ENCODE measurements around the gene DDX3X.

DNA sequence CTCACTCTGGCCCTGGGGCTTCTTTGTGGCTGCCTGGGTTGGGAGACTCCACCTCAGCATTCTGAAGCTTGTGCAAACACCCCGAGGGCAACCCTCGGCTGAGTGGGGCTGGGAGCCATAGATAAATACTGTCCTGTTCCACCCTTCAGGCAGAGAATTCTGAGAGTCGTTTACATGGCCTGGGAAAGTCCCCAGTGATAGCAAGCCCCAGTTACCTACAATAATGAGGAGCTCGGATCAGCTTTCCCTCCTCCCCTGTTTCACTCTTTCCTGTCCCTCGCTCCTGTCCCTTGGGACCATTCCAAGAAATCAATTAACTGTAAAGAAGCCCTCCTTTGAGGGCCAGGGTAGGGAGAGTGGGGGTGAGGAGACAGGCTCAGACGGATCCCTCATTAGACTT is 31.6 kb upstream of the DDX3X start:
- TF ChIP-seq FOXM1 (IDR thresholded peaks at IDR 0.05; ENCODE audit: low read depth) (no peak), RFX5 (IDR thresholded peaks at IDR 0.05; ENCODE audit: low read length) (no peak), SMC3 (IDR thresholded peaks at IDR 0.05; ENCODE audit: low read depth, low read length) (no peak), NRF1 (IDR thresholded peaks at IDR 0.05; ENCODE audit: low read depth, low read length) (no peak), GABPA (IDR thresholded peaks at IDR 0.05; ENCODE audit: low read depth) (no peak), RCOR1 (IDR thresholded peaks at IDR 0.05; ENCODE audit: low read length) (no peak), EP300 (IDR thresholded peaks at IDR 0.05; ENCODE audit: borderline replicate concordance in 1 of 2, low read depth in 1 of 2, low read length in 1 of 2) (no peak)
- TF ChIP-seq, protein P1, sequence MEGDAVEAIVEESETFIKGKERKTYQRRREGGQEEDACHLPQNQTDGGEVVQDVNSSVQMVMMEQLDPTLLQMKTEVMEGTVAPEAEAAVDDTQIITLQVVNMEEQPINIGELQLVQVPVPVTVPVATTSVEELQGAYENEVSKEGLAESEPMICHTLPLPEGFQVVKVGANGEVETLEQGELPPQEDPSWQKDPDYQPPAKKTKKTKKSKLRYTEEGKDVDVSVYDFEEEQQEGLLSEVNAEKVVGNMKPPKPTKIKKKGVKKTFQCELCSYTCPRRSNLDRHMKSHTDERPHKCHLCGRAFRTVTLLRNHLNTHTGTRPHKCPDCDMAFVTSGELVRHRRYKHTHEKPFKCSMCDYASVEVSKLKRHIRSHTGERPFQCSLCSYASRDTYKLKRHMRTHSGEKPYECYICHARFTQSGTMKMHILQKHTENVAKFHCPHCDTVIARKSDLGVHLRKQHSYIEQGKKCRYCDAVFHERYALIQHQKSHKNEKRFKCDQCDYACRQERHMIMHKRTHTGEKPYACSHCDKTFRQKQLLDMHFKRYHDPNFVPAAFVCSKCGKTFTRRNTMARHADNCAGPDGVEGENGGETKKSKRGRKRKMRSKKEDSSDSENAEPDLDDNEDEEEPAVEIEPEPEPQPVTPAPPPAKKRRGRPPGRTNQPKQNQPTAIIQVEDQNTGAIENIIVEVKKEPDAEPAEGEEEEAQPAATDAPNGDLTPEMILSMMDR (IDR thresholded peaks at IDR 0.05) = no peak
- TF ChIP-seq, protein P2, sequence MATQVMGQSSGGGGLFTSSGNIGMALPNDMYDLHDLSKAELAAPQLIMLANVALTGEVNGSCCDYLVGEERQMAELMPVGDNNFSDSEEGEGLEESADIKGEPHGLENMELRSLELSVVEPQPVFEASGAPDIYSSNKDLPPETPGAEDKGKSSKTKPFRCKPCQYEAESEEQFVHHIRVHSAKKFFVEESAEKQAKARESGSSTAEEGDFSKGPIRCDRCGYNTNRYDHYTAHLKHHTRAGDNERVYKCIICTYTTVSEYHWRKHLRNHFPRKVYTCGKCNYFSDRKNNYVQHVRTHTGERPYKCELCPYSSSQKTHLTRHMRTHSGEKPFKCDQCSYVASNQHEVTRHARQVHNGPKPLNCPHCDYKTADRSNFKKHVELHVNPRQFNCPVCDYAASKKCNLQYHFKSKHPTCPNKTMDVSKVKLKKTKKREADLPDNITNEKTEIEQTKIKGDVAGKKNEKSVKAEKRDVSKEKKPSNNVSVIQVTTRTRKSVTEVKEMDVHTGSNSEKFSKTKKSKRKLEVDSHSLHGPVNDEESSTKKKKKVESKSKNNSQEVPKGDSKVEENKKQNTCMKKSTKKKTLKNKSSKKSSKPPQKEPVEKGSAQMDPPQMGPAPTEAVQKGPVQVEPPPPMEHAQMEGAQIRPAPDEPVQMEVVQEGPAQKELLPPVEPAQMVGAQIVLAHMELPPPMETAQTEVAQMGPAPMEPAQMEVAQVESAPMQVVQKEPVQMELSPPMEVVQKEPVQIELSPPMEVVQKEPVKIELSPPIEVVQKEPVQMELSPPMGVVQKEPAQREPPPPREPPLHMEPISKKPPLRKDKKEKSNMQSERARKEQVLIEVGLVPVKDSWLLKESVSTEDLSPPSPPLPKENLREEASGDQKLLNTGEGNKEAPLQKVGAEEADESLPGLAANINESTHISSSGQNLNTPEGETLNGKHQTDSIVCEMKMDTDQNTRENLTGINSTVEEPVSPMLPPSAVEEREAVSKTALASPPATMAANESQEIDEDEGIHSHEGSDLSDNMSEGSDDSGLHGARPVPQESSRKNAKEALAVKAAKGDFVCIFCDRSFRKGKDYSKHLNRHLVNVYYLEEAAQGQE (IDR thresholded peaks at IDR 0.05; ENCODE audit: low read depth, low read length) = no peak
- TF ChIP-seq, protein P3, sequence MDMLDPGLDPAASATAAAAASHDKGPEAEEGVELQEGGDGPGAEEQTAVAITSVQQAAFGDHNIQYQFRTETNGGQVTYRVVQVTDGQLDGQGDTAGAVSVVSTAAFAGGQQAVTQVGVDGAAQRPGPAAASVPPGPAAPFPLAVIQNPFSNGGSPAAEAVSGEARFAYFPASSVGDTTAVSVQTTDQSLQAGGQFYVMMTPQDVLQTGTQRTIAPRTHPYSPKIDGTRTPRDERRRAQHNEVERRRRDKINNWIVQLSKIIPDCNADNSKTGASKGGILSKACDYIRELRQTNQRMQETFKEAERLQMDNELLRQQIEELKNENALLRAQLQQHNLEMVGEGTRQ (IDR thresholded peaks at IDR 0.05; ENCODE audit: borderline replicate concordance, low read depth, low read length) = no peak
